Measurements from ENCODE around the gene ACMSD. TPM values are rescaled to one million over a fixed set of nuclear protein-coding genes. Genes with fewer than 3 reads are reported as not detected.

Gene ACMSD
- total RNA-seq, 3 donors from 2014 or later = not detected

DNA sequence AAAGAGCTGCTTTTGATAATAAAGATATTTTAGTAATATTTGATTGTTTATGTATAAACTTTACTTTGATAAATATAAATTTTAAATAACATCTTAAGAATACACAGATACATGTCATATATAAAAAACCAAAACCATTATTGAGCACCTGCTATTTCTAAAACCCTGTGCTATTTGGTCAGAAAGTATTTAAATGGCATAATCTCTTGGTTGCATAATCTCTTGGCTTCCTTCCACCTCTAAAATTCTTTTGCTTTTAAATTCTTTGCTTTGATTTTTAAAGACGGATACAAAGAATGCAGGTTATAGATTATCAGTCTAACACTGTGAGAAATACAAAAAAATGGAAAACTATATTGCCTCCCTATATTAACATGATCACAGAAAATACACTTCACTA, 36.9 kb downstream of the ACMSD start:
- intact Hi-C loops (cut with DNase I, micrococcal nuclease) = no loop called here
- TF ChIP-seq CTCF (IDR thresholded peaks at IDR 0.05) = no peak
- no peaks in the 10 kb centered on the region for H3K36me3 ChIP-seq (ENCODE audit: low read depth)
- no peak overlapping the region for H3K4me3 ChIP-seq
- ATAC-seq = no peak
- H3K9me3 ChIP-seq = no peaks in the 10 kb centered on the region
- H3K4me1 ChIP-seq (ENCODE audit: low read depth) = no peaks in the 10 kb centered on the region
- no peak for DNase-seq

DNA sequence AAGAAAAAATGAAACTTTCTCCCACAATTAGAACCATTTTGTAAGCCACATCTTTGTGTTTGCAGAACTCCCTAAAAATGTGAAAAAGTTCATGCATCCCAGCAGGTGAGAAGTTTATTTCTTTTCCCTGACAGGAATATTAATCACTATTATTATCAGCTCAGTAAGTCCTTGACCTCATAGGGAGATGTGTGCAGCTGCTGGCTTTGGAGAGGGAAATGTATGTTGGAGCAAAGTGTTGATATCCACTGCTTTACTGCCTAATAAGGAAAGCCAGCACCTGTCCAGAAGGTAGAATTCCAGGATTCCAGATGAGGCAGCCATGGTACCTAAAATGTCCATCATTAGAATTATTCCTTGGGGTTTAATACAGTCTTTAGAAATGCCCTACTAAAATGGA, 44.4 kb downstream of the ACMSD start:
- H3K4me3 ChIP-seq = no peak overlapping the region
- intact Hi-C loops (cut with DNase I, micrococcal nuclease) = no loop called here
- no peaks in the 10 kb centered on the region for H3K9me3 ChIP-seq
- no peaks in the 10 kb centered on the region for H3K4me1 ChIP-seq (ENCODE audit: low read depth)
- ATAC-seq = no peak
- DNase-seq = no peak
- H3K36me3 ChIP-seq (ENCODE audit: low read depth) = no peaks in the 10 kb centered on the region
- no peak for TF ChIP-seq CTCF (IDR thresholded peaks at IDR 0.05)

GRCh38 chr2:134883552-134884293, 45.3 kb downstream of the ACMSD start:
- no peak overlapping the region for H3K4me3 ChIP-seq
- intact Hi-C loops (cut with DNase I, micrococcal nuclease) = no loop called here
- no peaks in the 10 kb centered on the region for H3K9me3 ChIP-seq
- no peaks in the 10 kb centered on the region for H3K4me1 ChIP-seq (ENCODE audit: low read depth)
- no peaks in the 10 kb centered on the region for H3K36me3 ChIP-seq (ENCODE audit: low read depth)
- DNase-seq = no peak
- ATAC-seq = no peak
- TF ChIP-seq CTCF (IDR thresholded peaks at IDR 0.05) = no peak

- TF ChIP-seq CTCF (IDR thresholded peaks at IDR 0.05) = no peak
- no peaks in the 10 kb centered on the region for H3K4me1 ChIP-seq (ENCODE audit: low read depth)
- ATAC-seq = no peak
- intact Hi-C loops (cut with DNase I, micrococcal nuclease) = no loop called here
- no peak overlapping the region for H3K4me3 ChIP-seq
- no peak for DNase-seq
- no peaks in the 10 kb centered on the region for H3K36me3 ChIP-seq (ENCODE audit: low read depth)
- H3K9me3 ChIP-seq = no peaks in the 10 kb centered on the region
Observed at GRCh38 chr2:134884435-134884834, 46.0 kb downstream of the ACMSD start.

DNA sequence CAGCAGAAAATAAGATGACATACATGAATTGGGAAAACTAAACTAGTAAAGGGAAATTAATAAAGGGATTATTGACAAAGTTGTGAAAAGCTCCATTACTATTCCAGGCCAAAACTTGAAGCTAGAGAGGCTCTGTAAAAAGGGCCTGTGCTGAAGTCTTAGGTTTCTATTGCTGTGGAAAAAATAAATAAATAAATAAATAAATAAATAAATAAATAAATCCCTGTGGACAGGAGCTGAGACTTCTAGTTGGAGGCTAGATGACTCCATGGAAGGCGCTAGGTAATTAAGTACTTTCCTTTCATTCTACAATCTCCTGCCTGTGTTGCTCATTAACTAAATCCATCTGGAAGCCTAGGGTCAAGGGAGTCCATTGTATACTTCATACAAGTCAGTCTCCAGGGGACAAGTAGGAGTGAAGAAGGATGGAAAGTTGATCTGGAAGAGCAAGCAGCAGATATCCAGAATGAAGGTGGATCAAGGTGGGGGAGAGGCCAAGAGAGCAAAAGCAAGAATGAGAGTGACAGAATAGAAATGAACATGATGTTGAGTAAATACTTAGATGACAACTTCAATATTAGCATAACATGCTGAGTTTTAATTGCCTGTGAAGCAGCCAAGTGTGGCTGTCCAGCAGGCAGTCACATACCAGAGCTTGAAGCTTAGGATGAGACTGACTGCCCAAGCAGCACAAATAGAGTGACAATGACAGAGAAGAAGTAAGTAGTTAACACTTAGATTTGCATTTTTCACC, 54.0 kb downstream of the ACMSD start:
- Histone ChIP-seq H3K4me1 (ENCODE audit: low read depth) (no peaks in the 10 kb centered on the region), H3K9me3 (no peaks in the 10 kb centered on the region), H3K36me3 (ENCODE audit: low read depth) (no peaks in the 10 kb centered on the region), H3K4me3 (no peak overlapping the region)
- intact Hi-C loops (cut with DNase I, micrococcal nuclease) = loop anchor here in 1 of 2 donors (10.0 kb wide), 1 partner anchor 438 kb away; no protein-coding TSS in a partner anchor
- no peak for TF ChIP-seq CTCF (IDR thresholded peaks at IDR 0.05)
- DNase-seq = no peak
- no peak for ATAC-seq
